HCT116 (cell line): ENCODE data around the gene PGRMC2.

Experiments
- EGR1 ChIP-seq: IDR thresholded peaks from 2 replicates; pipeline ENCODE4 v1.6.1; 2012; ENCODE audit warnings: low read depth
- EZH2phosphoT487 ChIP-seq: fragments of 200-600 bp; IDR thresholded peaks from 2 replicates; pipeline ENCODE4 v1.6.1; 2018; ENCODE audit warnings: antibody characterized with exemption, borderline replicate concordance
- JUND ChIP-seq: IDR thresholded peaks from 2 replicates; pipeline ENCODE4 v1.6.1; 2012
- POLR2A ChIP-seq: IDR thresholded peaks from 2 replicates; pipeline ENCODE4 v1.7.0; 2011; ENCODE audit warnings: borderline replicate concordance; ENCODE audit not compliant: insufficient read depth, insufficient read length; ENCODE audit errors: extremely low read depth
- POLR2AphosphoS5 ChIP-seq: IDR thresholded peaks from 2 replicates; pipeline ENCODE4 v1.6.1; 2011; ENCODE audit warnings: mild to moderate bottlenecking, low read depth, low read length, moderate library complexity
- SIN3A ChIP-seq: IDR thresholded peaks from 2 replicates; pipeline ENCODE4 v1.6.1; 2012; ENCODE audit warnings: low read depth
- SP1 ChIP-seq: IDR thresholded peaks from 2 replicates; pipeline ENCODE4 v1.6.1; 2012; ENCODE audit warnings: low read depth
- YY1 ChIP-seq: IDR thresholded peaks from 2 replicates; pipeline ENCODE4 v1.6.1; 2011; ENCODE audit warnings: low read length, low read depth, moderate library complexity, mild to moderate bottlenecking; ENCODE audit not compliant: insufficient replicate concordance; ENCODE audit errors: extremely low read depth
- ZNF274 ChIP-seq: fragments of 200-500 bp; sonication (Bioruptor generic); IDR thresholded peaks from 2 replicates; pipeline ENCODE4 v1.6.1; 2014; ENCODE audit warnings: mild to moderate bottlenecking, low read depth, low read length, inconsistent platforms
- TF ChIP-seq, protein P1 (sequence below): IDR thresholded peaks from 2 replicates; pipeline ENCODE4 v1.6.1; 2011; ENCODE audit warnings: mild to moderate bottlenecking, low read length, moderate library complexity; ENCODE audit not compliant: insufficient replicate concordance; ENCODE audit errors: extremely low read depth
- TF ChIP-seq, protein P2 (sequence below), 3 experiments: fragments of 200-600 bp in 1 of 3; sonication (generic) in 1 of 3; IDR thresholded peaks in 2 of 3; conservative IDR thresholded peaks in 1 of 3; 2 replicates each; pipeline ENCODE4 v1.5.1; 2012 to 2017; ENCODE audit warnings: low read depth in 2 of 3, low read length in 2 of 3, antibody characterized with exemption in 1 of 3, borderline replicate concordance in 1 of 3, control low read depth in 1 of 3, mild to moderate bottlenecking in 1 of 3, mixed read lengths in 1 of 3, mixed run types in 1 of 3, moderate library complexity in 1 of 3; ENCODE audit not compliant: insufficient read depth in 1 of 3
- TF ChIP-seq, protein P3 (sequence below): IDR thresholded peaks from 2 replicates; pipeline ENCODE4 v1.6.1; 2012; ENCODE audit warnings: low read depth
- TF ChIP-seq, protein P4 (sequence below): IDR thresholded peaks from 2 replicates; pipeline ENCODE4 v1.6.1; 2012

GRCh38 chr4:128307123-128307571 is 19.5 kb upstream of the PGRMC2 start:
- TF ChIP-seq, protein P1, sequence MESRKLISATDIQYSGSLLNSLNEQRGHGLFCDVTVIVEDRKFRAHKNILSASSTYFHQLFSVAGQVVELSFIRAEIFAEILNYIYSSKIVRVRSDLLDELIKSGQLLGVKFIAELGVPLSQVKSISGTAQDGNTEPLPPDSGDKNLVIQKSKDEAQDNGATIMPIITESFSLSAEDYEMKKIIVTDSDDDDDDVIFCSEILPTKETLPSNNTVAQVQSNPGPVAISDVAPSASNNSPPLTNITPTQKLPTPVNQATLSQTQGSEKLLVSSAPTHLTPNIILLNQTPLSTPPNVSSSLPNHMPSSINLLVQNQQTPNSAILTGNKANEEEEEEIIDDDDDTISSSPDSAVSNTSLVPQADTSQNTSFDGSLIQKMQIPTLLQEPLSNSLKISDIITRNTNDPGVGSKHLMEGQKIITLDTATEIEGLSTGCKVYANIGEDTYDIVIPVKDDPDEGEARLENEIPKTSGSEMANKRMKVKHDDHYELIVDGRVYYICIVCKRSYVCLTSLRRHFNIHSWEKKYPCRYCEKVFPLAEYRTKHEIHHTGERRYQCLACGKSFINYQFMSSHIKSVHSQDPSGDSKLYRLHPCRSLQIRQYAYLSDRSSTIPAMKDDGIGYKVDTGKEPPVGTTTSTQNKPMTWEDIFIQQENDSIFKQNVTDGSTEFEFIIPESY, result no peak
- TF ChIP-seq, protein P2, sequence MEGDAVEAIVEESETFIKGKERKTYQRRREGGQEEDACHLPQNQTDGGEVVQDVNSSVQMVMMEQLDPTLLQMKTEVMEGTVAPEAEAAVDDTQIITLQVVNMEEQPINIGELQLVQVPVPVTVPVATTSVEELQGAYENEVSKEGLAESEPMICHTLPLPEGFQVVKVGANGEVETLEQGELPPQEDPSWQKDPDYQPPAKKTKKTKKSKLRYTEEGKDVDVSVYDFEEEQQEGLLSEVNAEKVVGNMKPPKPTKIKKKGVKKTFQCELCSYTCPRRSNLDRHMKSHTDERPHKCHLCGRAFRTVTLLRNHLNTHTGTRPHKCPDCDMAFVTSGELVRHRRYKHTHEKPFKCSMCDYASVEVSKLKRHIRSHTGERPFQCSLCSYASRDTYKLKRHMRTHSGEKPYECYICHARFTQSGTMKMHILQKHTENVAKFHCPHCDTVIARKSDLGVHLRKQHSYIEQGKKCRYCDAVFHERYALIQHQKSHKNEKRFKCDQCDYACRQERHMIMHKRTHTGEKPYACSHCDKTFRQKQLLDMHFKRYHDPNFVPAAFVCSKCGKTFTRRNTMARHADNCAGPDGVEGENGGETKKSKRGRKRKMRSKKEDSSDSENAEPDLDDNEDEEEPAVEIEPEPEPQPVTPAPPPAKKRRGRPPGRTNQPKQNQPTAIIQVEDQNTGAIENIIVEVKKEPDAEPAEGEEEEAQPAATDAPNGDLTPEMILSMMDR (IDR thresholded peaks at IDR 0.05 in 2 of 3, conservative IDR thresholded peaks at IDR 0.05 in 1 of 3; ENCODE audit: borderline replicate concordance in 1 of 3, insufficient read depth in 1 of 3, low read depth in 2 of 3, low read length in 2 of 3), result no peak
- TF ChIP-seq JUND (no peak), POLR2AphosphoS5 (no peak), SP1 (no peak), YY1 (no peak), ZNF274 (no peak), EZH2phosphoT487 (no peak), POLR2A (no peak), SIN3A (no peak), EGR1 (no peak)
- TF ChIP-seq, protein P3, sequence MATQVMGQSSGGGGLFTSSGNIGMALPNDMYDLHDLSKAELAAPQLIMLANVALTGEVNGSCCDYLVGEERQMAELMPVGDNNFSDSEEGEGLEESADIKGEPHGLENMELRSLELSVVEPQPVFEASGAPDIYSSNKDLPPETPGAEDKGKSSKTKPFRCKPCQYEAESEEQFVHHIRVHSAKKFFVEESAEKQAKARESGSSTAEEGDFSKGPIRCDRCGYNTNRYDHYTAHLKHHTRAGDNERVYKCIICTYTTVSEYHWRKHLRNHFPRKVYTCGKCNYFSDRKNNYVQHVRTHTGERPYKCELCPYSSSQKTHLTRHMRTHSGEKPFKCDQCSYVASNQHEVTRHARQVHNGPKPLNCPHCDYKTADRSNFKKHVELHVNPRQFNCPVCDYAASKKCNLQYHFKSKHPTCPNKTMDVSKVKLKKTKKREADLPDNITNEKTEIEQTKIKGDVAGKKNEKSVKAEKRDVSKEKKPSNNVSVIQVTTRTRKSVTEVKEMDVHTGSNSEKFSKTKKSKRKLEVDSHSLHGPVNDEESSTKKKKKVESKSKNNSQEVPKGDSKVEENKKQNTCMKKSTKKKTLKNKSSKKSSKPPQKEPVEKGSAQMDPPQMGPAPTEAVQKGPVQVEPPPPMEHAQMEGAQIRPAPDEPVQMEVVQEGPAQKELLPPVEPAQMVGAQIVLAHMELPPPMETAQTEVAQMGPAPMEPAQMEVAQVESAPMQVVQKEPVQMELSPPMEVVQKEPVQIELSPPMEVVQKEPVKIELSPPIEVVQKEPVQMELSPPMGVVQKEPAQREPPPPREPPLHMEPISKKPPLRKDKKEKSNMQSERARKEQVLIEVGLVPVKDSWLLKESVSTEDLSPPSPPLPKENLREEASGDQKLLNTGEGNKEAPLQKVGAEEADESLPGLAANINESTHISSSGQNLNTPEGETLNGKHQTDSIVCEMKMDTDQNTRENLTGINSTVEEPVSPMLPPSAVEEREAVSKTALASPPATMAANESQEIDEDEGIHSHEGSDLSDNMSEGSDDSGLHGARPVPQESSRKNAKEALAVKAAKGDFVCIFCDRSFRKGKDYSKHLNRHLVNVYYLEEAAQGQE, result no peak
- TF ChIP-seq, protein P4, sequence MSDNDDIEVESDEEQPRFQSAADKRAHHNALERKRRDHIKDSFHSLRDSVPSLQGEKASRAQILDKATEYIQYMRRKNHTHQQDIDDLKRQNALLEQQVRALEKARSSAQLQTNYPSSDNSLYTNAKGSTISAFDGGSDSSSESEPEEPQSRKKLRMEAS, result no peak
